ENCODE data around the gene CFAP300.

GRCh38 chr11:102111787-102112508 is 64.7 kb downstream of the CFAP300 start:
- TF ChIP-seq CTCF (IDR thresholded peaks at IDR 0.05): no peak
- peak in 1 of 2 donors; percentile 61 for TF ChIP-seq POLR2AphosphoS5 (IDR thresholded peaks at IDR 0.05; ENCODE audit: insufficient read depth in 1 of 2, low read depth in 1 of 2)
